MM.1S (cell line): ENCODE results near the gene CFAP73.

Experiments
- DNase-seq: peaks from one replicate; pipeline ENCODE4 v3.0.0-alpha.2; 2015
- H2AFZ ChIP-seq: fragments of 300-600 bp; sonication (generic); 2 replicates; pipeline ENCODE4 v1.6.0; 2016; ENCODE audit warnings: antibody characterized with exemption, low read length
- H3F3A ChIP-seq: fragments of 300-600 bp; sonication (generic); 2 replicates; pipeline ENCODE4 v1.6.1; 2016; ENCODE audit warnings: mild to moderate bottlenecking, antibody characterized with exemption, low read length, moderate library complexity, mixed read lengths; ENCODE audit not compliant: insufficient read depth
- H3K27ac ChIP-seq: fragments of 300-600 bp; sonication (generic); 2 replicates; pipeline ENCODE4 v1.5.1; 2016; ENCODE audit warnings: mild to moderate bottlenecking, low read length
- H3K27me3 ChIP-seq: fragments of 300-600 bp; sonication (generic); replicated peaks from 2 replicates; pipeline ENCODE4 v1.6.0; 2016; ENCODE audit warnings: low read length; ENCODE audit not compliant: insufficient read depth
- H3K36me3 ChIP-seq: fragments of 300-600 bp; sonication (generic); replicated peaks from 2 replicates; pipeline ENCODE4 v1.6.1; 2016; ENCODE audit warnings: mild to moderate bottlenecking, low read length, mixed read lengths; ENCODE audit not compliant: insufficient read depth
- H3K4me1 ChIP-seq: fragments of 300-600 bp; sonication (generic); 2 replicates; pipeline ENCODE4 v1.6.1; 2016; ENCODE audit warnings: low read length, mixed read lengths
- H3K4me2 ChIP-seq: fragments of 300-600 bp; sonication (generic); 2 replicates; pipeline ENCODE4 v1.6.0; 2016; ENCODE audit warnings: low read depth, low read length
- H3K4me3 ChIP-seq: fragments of 300-600 bp; sonication (generic); 2 replicates; pipeline ENCODE4 v1.5.1; 2016; ENCODE audit warnings: low read length, mixed read lengths
- H3K79me2 ChIP-seq: fragments of 300-600 bp; sonication (generic); 2 replicates; pipeline ENCODE4 v1.6.1; 2016; ENCODE audit warnings: mixed run types, low read length, mixed read lengths
- H3K9ac ChIP-seq: fragments of 300-600 bp; sonication (generic); 2 replicates; pipeline ENCODE4 v1.6.1; 2016; ENCODE audit warnings: low read length, mixed read lengths
- H3K9me2 ChIP-seq: fragments of 300-600 bp; sonication (generic); replicated peaks from 2 replicates; pipeline ENCODE4 v1.6.1; 2016; ENCODE audit warnings: mild to moderate bottlenecking, low read length, mixed read lengths; ENCODE audit not compliant: insufficient read depth
- H3K9me3 ChIP-seq: fragments of 300-600 bp; sonication (generic); replicated peaks from 2 replicates; pipeline ENCODE4 v1.6.1; 2016; ENCODE audit warnings: mild to moderate bottlenecking, low read length, mixed read lengths; ENCODE audit not compliant: insufficient read depth
- H4K20me1 ChIP-seq: fragments of 300-600 bp; sonication (generic); 2 replicates; pipeline ENCODE4 v1.6.1; 2016; ENCODE audit warnings: mild to moderate bottlenecking, low read length, moderate library complexity, mixed read lengths; ENCODE audit not compliant: insufficient read depth
- CTCF ChIP-seq: fragments of 300-600 bp; sonication (generic); IDR thresholded peaks from 2 replicates; pipeline ENCODE4 v1.5.1; 2016; ENCODE audit warnings: antibody characterized with exemption, low read length, mixed read lengths
- EZH2 ChIP-seq: fragments of 300-600 bp; sonication (generic); optimal IDR thresholded peaks from 2 replicates; pipeline ENCODE3; 2017; ENCODE audit warnings: low read depth, mild to moderate bottlenecking, antibody characterized with exemption, low read length, mixed read lengths
- EZH2phosphoT487 ChIP-seq: fragments of 300-600 bp; sonication (generic); IDR thresholded peaks from 2 replicates; pipeline ENCODE4 v1.6.1; 2018; ENCODE audit warnings: antibody characterized with exemption, low read length

CFAP73 gene

GRCh38 chr12:113162102-113163029, 12.8 kb downstream of the CFAP73 start:
- DNase-seq = no peak
- no peaks in the 10 kb centered on the region for H3K4me1 ChIP-seq
- H3K9me3 ChIP-seq = no peaks in the 10 kb centered on the region
- no peak overlapping the region for H3K4me3 ChIP-seq
- TF ChIP-seq CTCF = no peak
- no peak for TF ChIP-seq EZH2phosphoT487
- no peak for TF ChIP-seq EZH2
- no peaks in the 10 kb centered on the region for H3K27me3 ChIP-seq
- no peak overlapping the region for H3K9ac ChIP-seq
- no peaks in the 10 kb centered on the region for H3K79me2 ChIP-seq
- H3K4me2 ChIP-seq = no peak overlapping the region
- no peaks in the 10 kb centered on the region for H3K9me2 ChIP-seq
- no peaks in the 10 kb centered on the region for H4K20me1 ChIP-seq
- no peak overlapping the region for H2AFZ ChIP-seq
- no peaks in the 10 kb centered on the region for H3F3A ChIP-seq
- H3K36me3 ChIP-seq = no peaks in the 10 kb centered on the region
- H3K27ac ChIP-seq = no peak overlapping the region

GRCh38 chr12:113163030-113163360, 13.5 kb downstream of the CFAP73 start:
- Histone ChIP-seq H4K20me1 (no peaks in the 10 kb centered on the region), H3K9ac (no peak overlapping the region), H3K4me1 (no peaks in the 10 kb centered on the region), H3F3A (no peaks in the 10 kb centered on the region), H3K27me3 (no peaks in the 10 kb centered on the region), H3K9me3 (no peaks in the 10 kb centered on the region), H3K9me2 (no peaks in the 10 kb centered on the region), H3K27ac (no peak overlapping the region), H3K4me3 (no peak overlapping the region), H3K79me2 (no peaks in the 10 kb centered on the region), H3K4me2 (no peak overlapping the region), H2AFZ (no peak overlapping the region), H3K36me3 (no peaks in the 10 kb centered on the region)
- no peak for TF ChIP-seq EZH2
- TF ChIP-seq CTCF = no peak
- no peak for TF ChIP-seq EZH2phosphoT487
- DNase-seq = no peak

- no peak for DNase-seq
- H3K27me3 ChIP-seq = no peaks in the 10 kb centered on the region
- H3K9me2 ChIP-seq = no peaks in the 10 kb centered on the region
- no peak overlapping the region for H2AFZ ChIP-seq
- no peak overlapping the region for H3K27ac ChIP-seq
- TF ChIP-seq CTCF = no peak
- no peak for TF ChIP-seq EZH2
- TF ChIP-seq EZH2phosphoT487 = no peak
- no peak overlapping the region for H3K4me2 ChIP-seq
- H3K9me3 ChIP-seq = no peaks in the 10 kb centered on the region
- H3K36me3 ChIP-seq = no peaks in the 10 kb centered on the region
- H3K79me2 ChIP-seq = no peaks in the 10 kb centered on the region
- no peak overlapping the region for H3K9ac ChIP-seq
- no peaks in the 10 kb centered on the region for H4K20me1 ChIP-seq
- H3K4me1 ChIP-seq = no peaks in the 10 kb centered on the region
- H3K4me3 ChIP-seq = no peak overlapping the region
- no peaks in the 10 kb centered on the region for H3F3A ChIP-seq
Observed at GRCh38 chr12:113164014-113164413, 14.5 kb downstream of the CFAP73 start.
